ENCODE measurements around the gene MN1.

Gene MN1

GRCh38 chr22:27800250-27801201, 1.0 kb downstream of the MN1 start:
- in situ Hi-C loops (cut with MboI; ENCODE audit: low sequenced_read_pairs) = no loop called here

- in situ Hi-C loops (cut with MboI; ENCODE audit: low sequenced_read_pairs) = no loop called here
These were observed 1.7 kb downstream of the MN1 start for GRCh38 chr22:27799827-27800249.

GRCh38 chr22:27799015-27799826, 2.3 kb downstream of the MN1 start:
- in situ Hi-C loops (cut with MboI; ENCODE audit: low sequenced_read_pairs) = no loop called here

DNA sequence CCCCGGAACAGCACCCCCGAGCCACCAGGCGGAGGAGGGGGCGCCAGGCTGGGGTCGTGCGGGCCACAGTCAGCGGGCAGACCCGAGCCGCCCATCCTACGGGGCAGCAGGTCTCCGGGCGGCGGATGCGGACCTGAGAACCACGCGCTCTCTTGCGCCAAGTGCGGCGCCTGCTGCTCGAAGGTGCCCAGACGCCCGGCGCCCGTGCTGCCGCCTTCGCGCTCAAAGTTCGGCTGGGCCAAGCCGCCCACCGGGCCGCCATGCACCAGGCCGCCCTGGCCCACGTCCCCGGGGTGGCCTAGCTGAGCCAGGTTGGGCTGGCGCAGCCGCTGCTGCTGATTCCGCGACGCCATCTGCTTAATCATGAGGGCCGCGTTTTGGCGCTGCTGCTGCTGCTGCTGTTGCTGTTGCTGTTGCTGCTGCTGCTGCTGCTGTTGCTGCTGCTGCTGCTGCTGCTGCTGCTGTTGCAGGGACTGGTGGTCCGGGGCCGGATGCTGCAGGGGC, 3.0 kb downstream of the MN1 start:
- in situ Hi-C loops (cut with MboI; ENCODE audit: low sequenced_read_pairs) = no loop called here

GRCh38 chr22:27797520-27798391, 3.8 kb downstream of the MN1 start:
- in situ Hi-C loops (cut with MboI; ENCODE audit: low sequenced_read_pairs) = no loop called here

GRCh38 chr22:27796829-27797519, 4.6 kb downstream of the MN1 start:
- in situ Hi-C loops (cut with MboI; ENCODE audit: low sequenced_read_pairs) = no loop called here

- in situ Hi-C loops (cut with MboI; ENCODE audit: low sequenced_read_pairs) = no loop called here
These were observed 5.6 kb downstream of the MN1 start for GRCh38 chr22:27795696-27796517.

DNA sequence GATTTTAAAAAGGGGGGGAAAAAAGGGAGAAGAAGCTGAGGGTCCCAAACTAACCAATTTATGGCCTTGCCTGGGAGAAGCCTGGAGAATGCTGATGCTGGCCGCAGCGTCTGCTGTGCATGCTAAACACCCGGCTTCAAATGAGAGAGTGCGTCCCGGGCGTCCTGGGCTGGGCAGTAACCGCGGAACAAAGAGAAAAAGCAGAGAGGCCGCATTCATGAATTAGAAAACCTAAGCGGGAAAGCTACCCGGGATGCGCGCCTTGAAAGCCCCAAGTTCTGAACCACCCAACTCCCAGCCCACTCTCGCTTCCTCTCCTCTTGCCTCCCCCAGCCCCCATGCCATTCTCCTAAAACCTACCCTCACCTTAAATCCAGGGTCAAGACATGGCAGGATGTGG, 6.5 kb downstream of the MN1 start:
- in situ Hi-C loops (cut with MboI; ENCODE audit: low sequenced_read_pairs) = no loop called here

DNA sequence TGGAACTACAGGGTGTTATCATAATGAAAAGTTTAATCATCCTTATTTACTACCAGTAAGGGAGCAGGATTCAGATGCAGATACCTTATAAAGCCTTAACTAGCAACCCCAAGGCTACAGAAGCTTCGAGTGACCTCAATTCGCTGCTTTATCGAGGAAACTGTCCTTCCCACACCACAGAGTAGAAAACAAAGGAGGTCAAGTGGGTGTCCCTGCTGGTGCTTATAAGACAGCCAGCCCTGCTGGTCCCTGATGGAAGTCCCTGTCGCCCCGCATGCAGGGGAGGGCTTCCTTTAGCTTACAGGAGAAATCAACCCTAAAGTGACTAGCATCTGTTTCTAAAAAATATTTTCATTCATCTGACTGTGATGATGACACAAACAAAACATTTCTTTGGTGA, 7.3 kb downstream of the MN1 start:
- in situ Hi-C loops (cut with MboI; ENCODE audit: low sequenced_read_pairs) = no loop called here

- in situ Hi-C loops (cut with MboI; ENCODE audit: low sequenced_read_pairs) = no loop called here
These were observed 8.0 kb downstream of the MN1 start for GRCh38 chr22:27793576-27793975.

DNA sequence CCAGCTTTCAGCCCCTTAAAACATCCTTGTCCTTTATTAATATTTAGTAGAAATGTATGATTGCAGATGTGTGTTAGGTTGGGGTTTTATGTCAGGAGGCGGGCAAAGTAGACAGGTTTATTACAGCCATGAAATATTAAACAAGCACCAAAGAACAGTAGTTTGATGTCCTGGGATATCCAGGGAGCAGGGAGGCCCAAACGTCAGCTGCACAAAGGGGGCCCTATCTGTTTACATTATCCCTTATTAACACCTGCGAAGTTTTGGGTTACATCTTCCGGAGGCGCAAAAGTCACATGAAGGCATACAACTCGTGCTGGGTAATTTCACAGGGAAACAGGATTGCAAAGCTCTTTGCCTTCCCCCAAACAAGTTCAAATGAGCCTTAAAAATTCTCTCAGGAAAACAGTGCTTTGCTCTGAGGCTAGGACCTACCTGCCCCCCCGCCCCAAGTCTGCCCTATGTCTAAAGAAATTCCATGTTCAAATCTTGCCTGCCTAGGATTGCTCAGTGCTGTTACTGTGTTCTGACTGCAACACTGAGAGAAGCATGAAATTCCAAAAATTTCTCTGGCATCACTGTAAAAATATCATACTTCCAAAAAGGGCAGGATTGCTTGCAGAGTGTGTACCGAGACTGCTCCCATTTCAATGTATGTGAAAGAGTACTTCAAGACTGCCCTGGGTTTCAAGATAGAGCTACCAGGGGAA, 8.9 kb downstream of the MN1 start:
- in situ Hi-C loops (cut with MboI; ENCODE audit: low sequenced_read_pairs) = no loop called here

DNA sequence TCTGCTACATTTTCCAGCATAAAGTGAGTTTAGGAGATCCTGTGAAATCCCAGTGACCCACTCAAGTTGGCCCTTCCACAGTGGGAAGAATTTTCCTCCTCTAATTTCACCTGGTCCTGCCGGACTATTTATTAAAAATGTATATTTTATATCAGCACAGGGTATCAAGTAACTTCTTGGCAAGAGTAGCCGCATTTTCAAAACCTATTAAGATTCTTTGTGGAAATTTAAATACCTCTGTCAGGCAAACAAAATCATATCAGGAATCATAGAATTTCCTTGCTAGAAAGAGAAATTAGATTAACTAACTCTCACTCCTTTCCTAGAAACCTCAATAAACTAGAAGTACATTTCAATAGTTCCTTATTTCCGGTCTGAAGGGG, 9.7 kb downstream of the MN1 start:
- in situ Hi-C loops (cut with MboI; ENCODE audit: low sequenced_read_pairs) = no loop called here

DNA sequence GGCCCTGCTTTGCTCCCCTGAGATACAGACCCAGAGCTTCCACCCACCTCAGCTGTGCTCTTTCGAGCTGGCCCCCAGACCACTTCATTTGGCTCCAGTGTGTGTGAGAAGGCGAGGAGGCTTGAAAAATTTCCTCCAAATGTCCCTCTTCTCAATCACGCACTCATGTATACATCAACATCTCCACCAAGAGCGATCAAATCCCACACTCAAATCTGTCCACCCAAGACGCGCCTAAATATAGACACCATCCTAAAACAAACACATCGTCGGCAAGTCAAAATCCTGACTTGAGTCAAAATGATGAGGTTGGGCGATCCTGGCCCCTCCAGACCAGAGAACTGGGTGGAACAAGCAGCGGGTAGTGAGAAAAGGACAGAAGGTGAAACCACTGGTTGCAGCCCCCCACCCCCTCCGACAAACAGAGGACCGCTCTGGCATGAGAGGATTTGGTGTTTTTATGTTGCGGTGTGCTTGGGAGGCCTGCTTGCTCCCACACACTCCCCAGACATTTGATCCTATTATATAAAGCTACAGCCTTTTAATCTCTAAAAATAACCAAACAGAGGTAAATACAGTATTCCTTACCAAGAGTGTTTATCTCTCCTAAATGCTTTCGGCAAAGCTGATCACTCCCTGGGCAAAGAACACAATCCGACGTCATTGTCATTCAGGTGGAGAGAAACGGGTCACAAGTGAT, 10.2 kb downstream of the MN1 start:
- in situ Hi-C loops (cut with MboI; ENCODE audit: low sequenced_read_pairs) = no loop called here

DNA sequence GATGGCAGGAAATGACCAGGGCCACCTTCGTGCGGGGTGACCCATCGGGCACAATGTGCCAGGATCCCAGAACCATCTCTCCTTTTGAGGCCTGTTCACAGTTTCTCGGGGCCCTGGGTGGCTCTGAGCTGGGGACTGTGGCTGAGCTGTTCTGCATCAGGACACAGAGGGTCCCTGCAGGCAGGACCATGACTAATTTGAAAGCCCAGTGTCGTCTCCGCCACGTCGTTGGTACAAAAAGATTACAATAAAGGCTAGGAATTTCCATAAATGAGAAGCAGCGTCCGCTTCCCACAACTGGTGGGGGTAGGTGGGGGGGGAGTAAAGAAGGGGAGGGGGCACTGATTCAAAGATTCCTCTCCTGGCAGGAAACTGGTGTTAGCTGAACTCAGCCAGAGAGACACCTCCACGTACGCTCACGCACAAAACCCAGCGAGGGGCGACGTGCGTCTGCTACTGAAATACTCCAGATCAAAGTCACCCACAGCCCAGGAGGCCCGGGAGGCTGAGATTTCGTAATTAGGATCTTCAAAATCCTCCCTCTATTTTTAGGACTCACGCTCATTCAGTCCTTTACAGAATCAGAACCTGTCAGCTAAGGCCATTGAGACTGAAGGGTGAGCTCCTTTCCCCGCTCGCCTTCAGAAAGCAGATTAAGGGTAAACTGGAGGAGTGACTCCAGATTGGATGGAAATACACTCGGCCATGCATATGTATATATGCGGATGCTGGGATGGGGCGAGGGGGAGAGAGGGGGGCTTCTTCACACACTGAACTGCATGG, 11.0 kb downstream of the MN1 start:
- in situ Hi-C loops (cut with MboI; ENCODE audit: low sequenced_read_pairs) = no loop called here

DNA sequence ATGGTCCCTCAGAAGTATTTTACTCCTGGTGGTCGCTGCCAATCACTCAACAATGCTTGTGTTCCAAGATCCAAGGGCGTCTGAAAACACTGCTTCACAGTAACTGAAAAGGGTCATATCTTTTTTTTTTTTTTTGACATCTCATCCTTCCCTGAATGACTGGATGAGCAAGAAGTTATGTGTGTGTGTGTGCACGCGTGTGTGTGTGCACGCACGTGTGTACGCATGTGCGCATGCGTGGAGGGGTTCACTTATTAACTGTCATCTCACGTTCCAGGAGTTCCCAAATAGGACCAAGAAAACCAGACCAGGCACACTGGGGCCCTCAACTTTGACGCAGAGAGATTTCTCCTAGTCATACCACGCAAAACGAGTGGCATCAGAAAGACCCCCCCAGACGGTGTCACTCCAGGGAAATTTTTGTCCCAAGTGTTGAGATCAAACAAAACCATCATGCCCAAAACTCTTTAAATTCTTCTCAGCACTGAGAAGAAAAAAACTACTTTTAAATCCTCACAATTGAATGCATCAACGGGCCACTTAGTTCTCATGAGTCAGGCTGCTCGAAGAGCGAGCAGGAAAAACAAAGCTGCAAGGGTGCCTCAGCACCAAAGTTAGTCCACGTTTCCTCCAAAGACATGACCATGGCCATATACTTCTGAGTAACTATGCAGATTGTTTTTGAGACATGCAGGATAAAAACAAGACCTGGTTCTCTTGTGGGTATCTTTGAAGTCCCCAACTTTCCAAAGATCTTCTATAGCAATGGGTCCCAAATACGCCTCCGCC, 12.9 kb downstream of the MN1 start:
- in situ Hi-C loops (cut with MboI; ENCODE audit: low sequenced_read_pairs) = no loop called here

GRCh38 chr22:27786965-27787364, 14.6 kb downstream of the MN1 start:
- in situ Hi-C loops (cut with MboI; ENCODE audit: low sequenced_read_pairs) = no loop called here

Data from HL-60/S4 treated with phorbol 12-myristate 13-acetate at 8.2 ng/mL for 4 days and 3 days (cell line).